Heart left ventricle (tissue), 16 donors: ENCODE data around the gene TSPAN7. TPM values are rescaled to one million over a fixed set of nuclear protein-coding genes. Genes with fewer than 3 reads are reported as not detected.

ENCODE experiments used
- ATAC-seq, 4 donors: fragments of 200-7000 bp; cut with Tn5 transposase; one replicate each; pipeline ENCODE4 v1.9.1; 2020 to 2022; ENCODE audit warnings: moderate library complexity in 4 of 4, mild to moderate bottlenecking in 3 of 4, moderate number of reproducible peaks in 1 of 4
- DNase-seq, 5 donors: peaks; one replicate each; pipeline ENCODE4 v3.0.0-alpha.2; 2020
- H3K27ac ChIP-seq, 12 donors: fragments of 200-600 bp; sonication (generic) in 4 of 12; one replicate each; pipeline versions ENCODE4 v1.5.0 to v1.8.0; 2016 to 2022; ENCODE audit warnings: mild to moderate bottlenecking in 2 of 12
- H3K27me3 ChIP-seq, 9 donors: fragments of 200-600 bp; sonication (generic) in 2 of 9; one replicate each; pipeline versions ENCODE4 v1.5.1 to v1.8.0; 2016 to 2022; ENCODE audit warnings: mild to moderate bottlenecking in 3 of 9
- H3K36me3 ChIP-seq, 9 donors: fragments of 200-600 bp; sonication (generic) in 2 of 9; one replicate each; pipeline versions ENCODE4 v1.5.0 to v1.8.0; 2018 to 2022; ENCODE audit warnings: mild to moderate bottlenecking in 2 of 9
- H3K4me1 ChIP-seq, 12 donors: fragments of 200-600 bp; sonication (generic) in 4 of 12; one replicate each; pipeline versions ENCODE4 v1.5.0 to v1.8.0; 2016 to 2022; ENCODE audit warnings: mild to moderate bottlenecking in 3 of 12
- H3K4me3 ChIP-seq, 12 donors: fragments of 200-600 bp; sonication (generic) in 4 of 12; one replicate each; pipeline versions ENCODE4 v1.5.0 to v1.8.0; 2017 to 2022; ENCODE audit warnings: mild to moderate bottlenecking in 9 of 12, moderate library complexity in 4 of 12
- H3K9me3 ChIP-seq, 12 donors: fragments of 200-600 bp; sonication (generic) in 4 of 12; one replicate each; pipeline versions ENCODE4 v1.5.0 to v1.8.0; 2016 to 2022; ENCODE audit warnings: mild to moderate bottlenecking in 1 of 12
- POLR2A ChIP-seq, 2 donors: fragments of 450-650 bp; IDR thresholded peaks; one replicate each; pipeline ENCODE4 v1.6.1; 2017; ENCODE audit warnings: antibody characterized with exemption in 2 of 2, mild to moderate bottlenecking in 2 of 2, moderate library complexity in 2 of 2
- WGBS, 4 donors: extraction: QIAGEN DNeasy Blood & Tissue Kit in 2 of 4; methylation state at CpG; one replicate each; pipeline versions ENCODE4 v1.1.5 to v1.1.7; 2013 to 2018; 5-methylcytosine and 5-hydroxymethylcytosine counted together
- intact Hi-C, 10 donors: fragments of 100-400 bp; cut with DNase I; formaldehyde crosslinking; loops; one replicate each; pipeline versions ENCODE4 v1.11.1 to v1.14.2; 2022
- polyA plus RNA-seq, 2 donors: library from polyadenylated mRNA; stranded (reverse); fragments of 200-250 nt; gene quantifications; one replicate each; pipeline ENCODE4 v1.2.3, GENCODE V29; 2013
- total RNA-seq, 9 donors: library from RNA; depleted of rRNA in 2 of 9; stranded (reverse); fragments of >200 nt in 2 of 9; fragmentation: NEBNext Ultra II Directional in 3 of 9; extraction: Animal tissue kit (Norgen Biotek cat#: 25700) in 3 of 9; gene quantifications; one replicate each; pipeline versions ENCODE4 v1.1.0 to v1.2.4, GENCODE V29; 2016 to 2023
- TF ChIP-seq, protein P1 (sequence below), 12 donors: fragments of 200-600 bp; sonication (generic) in 4 of 12; IDR thresholded peaks; one replicate each; pipeline versions ENCODE4 v1.5.0 to v1.8.0; 2018 to 2022; ENCODE audit warnings: antibody characterized with exemption in 12 of 12, mild to moderate bottlenecking in 5 of 12
- donor health status: ischemic (EF 13 %, LVEDD 7.1; RV severe dilation, severe dysfunction).
- donor health status: healthy with polysubstance abuse.
- donor health status: DM: no; HTN: yes; CAD: no.
- donor health status: DM: no; HTN: no; CAD: no.
- donor health status: ischemic (EF 25% LVEDD 6.9; RV normal size, moderate dysfunction).
- donor health status: ischemic (EF 25% LVEDD 5.7; RV mildly dilated, moderate dysfunction).
- donor health status: healthy.
- donor health status: DM: yes; HTN: yes; CAD: no.
- donor health status: ischemic (EF 35%, LVEDD 5.7; RV mildly dilated, moderate dysfunction).
- donor health status: nonischemic (EF 11% LVEDD 7.7; RV severe dilation, severe dysfunction).
- donor health status: DM: yes; HTN: yes; CAD: no.
- donor health status: PGD.
- donor health status: ischemic (EF 29% LVEDD 5.4; RV normal size, mild dysfunction).
- donor health status: nonischemic (EF 23%, LVEDD 6.1; RV moderate dilation, normal function).

TSPAN7 gene
- total and polyA plus RNA-seq, 11 donors: 9.1 to 48.5 (median 20.2) TPM

DNA sequence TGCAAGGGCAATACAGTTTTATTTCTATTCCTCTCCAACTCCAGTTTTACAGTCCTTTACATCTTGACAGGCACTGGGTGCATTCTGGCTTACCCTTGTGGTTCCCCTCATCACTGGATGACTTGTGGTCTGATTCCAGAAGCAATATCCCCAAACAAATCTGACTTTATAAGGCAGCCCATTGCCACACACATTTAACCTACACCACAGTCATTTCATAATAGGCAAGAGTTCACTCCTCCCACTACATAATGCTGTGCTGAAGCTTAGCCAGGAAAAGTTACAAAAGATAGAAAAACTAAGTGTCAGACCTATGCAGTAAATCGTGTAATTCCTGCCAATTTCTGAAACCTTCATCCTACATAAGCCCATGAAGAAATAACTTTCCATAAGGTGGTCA is 157.0 kb downstream of the TSPAN7 start:
- peaks cover 0 to 13% (median 0%) of the 10 kb centered on the region in 9 donors for H3K27me3 ChIP-seq
- DNase-seq (no peak), ATAC-seq (no peak)
- H3K9me3 ChIP-seq: no peaks in the 10 kb centered on the region
- 52 to 97% (median 79%) methylated on average over 1 of the region's 1 CpG for whole genome bisulfite sequencing, 4 donors
- no peaks in the 10 kb centered on the region for H3K36me3 ChIP-seq
- H3K4me1 ChIP-seq: no peaks in the 10 kb centered on the region
- intact Hi-C loops: loop anchor here in 1 of 10 donors (5.0 kb wide), 1 partner anchor 51 kb away; no protein-coding TSS in a partner anchor
- TF ChIP-seq, protein P1, sequence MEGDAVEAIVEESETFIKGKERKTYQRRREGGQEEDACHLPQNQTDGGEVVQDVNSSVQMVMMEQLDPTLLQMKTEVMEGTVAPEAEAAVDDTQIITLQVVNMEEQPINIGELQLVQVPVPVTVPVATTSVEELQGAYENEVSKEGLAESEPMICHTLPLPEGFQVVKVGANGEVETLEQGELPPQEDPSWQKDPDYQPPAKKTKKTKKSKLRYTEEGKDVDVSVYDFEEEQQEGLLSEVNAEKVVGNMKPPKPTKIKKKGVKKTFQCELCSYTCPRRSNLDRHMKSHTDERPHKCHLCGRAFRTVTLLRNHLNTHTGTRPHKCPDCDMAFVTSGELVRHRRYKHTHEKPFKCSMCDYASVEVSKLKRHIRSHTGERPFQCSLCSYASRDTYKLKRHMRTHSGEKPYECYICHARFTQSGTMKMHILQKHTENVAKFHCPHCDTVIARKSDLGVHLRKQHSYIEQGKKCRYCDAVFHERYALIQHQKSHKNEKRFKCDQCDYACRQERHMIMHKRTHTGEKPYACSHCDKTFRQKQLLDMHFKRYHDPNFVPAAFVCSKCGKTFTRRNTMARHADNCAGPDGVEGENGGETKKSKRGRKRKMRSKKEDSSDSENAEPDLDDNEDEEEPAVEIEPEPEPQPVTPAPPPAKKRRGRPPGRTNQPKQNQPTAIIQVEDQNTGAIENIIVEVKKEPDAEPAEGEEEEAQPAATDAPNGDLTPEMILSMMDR (IDR thresholded peaks at IDR 0.05): no peak
- TF ChIP-seq POLR2A (IDR thresholded peaks at IDR 0.05): no peak
- H3K4me3 ChIP-seq: no peak overlapping the region
- H3K27ac ChIP-seq: no peak overlapping the region

DNA sequence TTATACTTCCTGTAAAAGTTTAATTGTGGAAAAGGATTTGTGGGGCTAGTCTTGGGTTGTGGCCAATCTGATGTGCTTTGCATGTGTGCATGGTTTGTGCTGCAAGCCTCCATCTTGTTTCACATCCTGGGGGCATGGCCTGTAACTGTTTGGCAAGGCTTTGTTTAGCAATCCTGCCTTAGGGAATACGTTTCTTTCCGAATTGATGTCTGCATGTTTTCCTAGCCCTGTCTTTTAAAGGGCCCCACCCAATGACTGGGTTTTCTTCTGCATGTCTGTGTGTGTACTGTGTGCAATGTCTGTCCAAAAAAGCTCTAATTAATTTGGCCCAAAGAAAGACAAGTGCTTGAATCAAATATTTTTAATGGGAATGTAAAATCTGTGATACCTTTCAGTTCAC is 165.3 kb downstream of the TSPAN7 start:
- H3K9me3 ChIP-seq: no peaks in the 10 kb centered on the region
- peaks cover 0 to 15% (median 0%) of the 10 kb centered on the region in 9 donors for H3K27me3 ChIP-seq
- no peaks in the 10 kb centered on the region for H3K36me3 ChIP-seq
- H3K4me1 ChIP-seq: no peaks in the 10 kb centered on the region
- no peak overlapping the region for H3K27ac ChIP-seq
- peak in 2 of 5 donors; percentile 10 to 27 for DNase-seq
- H3K4me3 ChIP-seq: no peak overlapping the region
- ATAC-seq: no peak
- TF ChIP-seq, protein P1 (IDR thresholded peaks at IDR 0.05): no peak
- no peak for TF ChIP-seq POLR2A (IDR thresholded peaks at IDR 0.05)
- 34 to 45% (median 34%) methylated on average over 2 of the region's 2 CpGs; no CpG with 5 or more reads in 1 of the 4 donors for WGBS, 4 donors
- intact Hi-C loops: no loop called here

DNA sequence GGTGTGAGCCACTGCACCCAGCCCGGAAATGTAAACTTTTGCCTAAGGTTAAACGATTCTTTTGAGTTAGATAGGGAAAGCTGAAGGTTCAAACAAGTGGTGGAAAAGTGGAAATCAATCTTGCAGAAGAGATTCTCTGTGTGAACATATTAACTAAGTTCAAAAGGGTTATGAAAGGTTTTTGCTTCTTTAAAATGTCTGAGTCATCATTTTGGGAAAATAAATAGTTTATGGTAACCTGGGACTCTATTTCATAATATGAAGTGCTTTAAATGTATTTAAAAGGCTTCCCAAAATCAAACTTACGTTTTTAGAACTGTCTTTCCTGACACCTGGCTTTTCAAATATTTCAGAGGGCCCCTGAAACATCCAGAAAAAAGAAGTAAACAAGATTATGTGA is 166.3 kb downstream of the TSPAN7 start:
- Histone ChIP-seq H3K4me3 (no peak overlapping the region), H3K27ac (no peak overlapping the region), H3K36me3 (no peaks in the 10 kb centered on the region), H3K4me1 (no peaks in the 10 kb centered on the region), H3K27me3 (peaks cover 0 to 15% (median 0%) of the 10 kb centered on the region in 9 donors), H3K9me3 (no peaks in the 10 kb centered on the region)
- ATAC-seq (no peak), DNase-seq (no peak)
- intact Hi-C loops: no loop called here
- 77 to 94% (median 91%) methylated on average over 3 of the region's 3 CpGs; no CpG with 5 or more reads in 1 of the 4 donors for WGBS, 4 donors
- TF ChIP-seq POLR2A (IDR thresholded peaks at IDR 0.05): no peak
- TF ChIP-seq, protein P1 (IDR thresholded peaks at IDR 0.05): no peak

DNA sequence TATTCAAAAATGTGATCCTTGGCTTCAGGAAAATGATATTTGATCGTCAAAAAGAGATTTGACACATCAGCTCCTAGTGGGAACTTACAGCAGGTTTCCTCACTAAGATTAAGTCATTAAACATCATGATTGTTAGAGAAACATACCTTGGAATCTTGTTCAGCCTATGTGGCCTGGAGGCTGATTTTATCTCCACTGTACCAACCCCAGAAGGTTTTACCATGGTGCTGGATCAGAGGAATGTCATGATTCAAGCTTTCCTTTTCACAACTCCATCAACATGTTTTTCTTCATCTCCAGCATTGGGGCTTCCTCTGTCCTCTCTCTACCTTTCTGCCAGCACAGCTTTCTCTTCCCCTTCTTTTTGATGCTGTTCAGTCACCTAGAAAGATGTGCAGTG is 171.5 kb downstream of the TSPAN7 start:
- TF ChIP-seq, protein P1 (IDR thresholded peaks at IDR 0.05): no peak
- no peak for TF ChIP-seq POLR2A (IDR thresholded peaks at IDR 0.05)
- no peaks in the 10 kb centered on the region for H3K36me3 ChIP-seq
- ATAC-seq: no peak
- H3K4me1 ChIP-seq: no peaks in the 10 kb centered on the region
- H3K27ac ChIP-seq: no peak overlapping the region
- WGBS, 4 donors: 55 to 92% (median 87%) methylated on average over 1 of the region's 1 CpG
- H3K27me3 ChIP-seq: peaks cover 0 to 16% (median 0%) of the 10 kb centered on the region in 9 donors
- intact Hi-C loops: no loop called here
- no peak for DNase-seq
- H3K9me3 ChIP-seq: peaks cover 0 to 6% (median 0%) of the 10 kb centered on the region in 12 donors
- H3K4me3 ChIP-seq: no peak overlapping the region

Other genes starting within 250 kb of the TSPAN7 start
- 10 to 100 TPM in 1 of 9 donors, 1 to 10 TPM in 8; 4.1 to 10.5 (median 6.8) TPM for gene RPGR, start 234.0 kb upstream of the TSPAN7 start, total RNA-seq
- 10 to 100 TPM in 1 of 2 donors, 1 to 10 TPM in 1; 9.1 to 13.0 TPM for gene RPGR, start 234.0 kb upstream of the TSPAN7 start, polyA plus RNA-seq
- not detected for gene OTC, start 208.9 kb upstream of the TSPAN7 start, total RNA-seq
- gene OTC, start 208.9 kb upstream of the TSPAN7 start, polyA plus RNA-seq: under 1 TPM in 1 of 2 donors, not detected in 1; 0.08 TPM
- 100 to 1,000 TPM in 1 of 9 donors, 10 to 100 TPM in 8; 21.0 to 146 (median 36.6) TPM for gene MID1IP1, start 239.9 kb downstream of the TSPAN7 start, total RNA-seq
- gene MID1IP1, start 239.9 kb downstream of the TSPAN7 start, polyA plus RNA-seq: 10 to 100 TPM; 19.2 to 32.0 TPM